Ascending aorta (tissue), 2 donors: ENCODE data around the gene RPS6KC1. TPM values are rescaled to one million over a fixed set of nuclear protein-coding genes. Genes with fewer than 3 reads are reported as not detected.

Experiments used
- DNase-seq, 2 donors: peaks; one replicate each; pipeline ENCODE4 v3.0.0-alpha.2; 2019; ENCODE audit warnings: low spot score in 2 of 2
- H3K27ac ChIP-seq, 2 donors: fragments of 200-600 bp; sonication (generic); one replicate each; pipeline ENCODE4 v1.5.1; 2016 to 2017; ENCODE audit warnings: mild to moderate bottlenecking in 1 of 2
- H3K27me3 ChIP-seq: fragments of 200-600 bp; sonication (generic); one replicate; pipeline ENCODE4 v1.5.1; 2017
- H3K36me3 ChIP-seq, 2 donors: fragments of 200-600 bp; sonication (generic); one replicate each; pipeline ENCODE4 v1.5.1; 2016
- H3K4me1 ChIP-seq, 2 donors: fragments of 200-600 bp; sonication (generic); one replicate each; pipeline ENCODE4 v1.5.1; 2016 to 2017; ENCODE audit warnings: mild to moderate bottlenecking in 1 of 2
- H3K4me3 ChIP-seq, 2 donors: fragments of 200-600 bp; sonication (generic); one replicate each; pipeline ENCODE4 v1.5.1; 2016 to 2017; ENCODE audit warnings: mild to moderate bottlenecking in 1 of 2
- H3K9me3 ChIP-seq, 2 donors: fragments of 200-600 bp; sonication (generic); one replicate each; pipeline ENCODE4 v1.5.1; 2016
- CTCF ChIP-seq, 3 experiments: fragments of 200-600 bp in 2 of 3; fragments of 450-650 bp in 1 of 3; sonication (generic) in 2 of 3; IDR thresholded peaks; one replicate each; pipeline ENCODE4 v1.5.1; 2016 to 2019; ENCODE audit warnings: antibody characterized with exemption in 3 of 3, mild to moderate bottlenecking in 1 of 3, moderate library complexity in 1 of 3
- intact Hi-C: fragments of 100-400 bp; cut with DNase I; formaldehyde crosslinking; loops from one replicate; pipeline ENCODE4 v1.15.1; 2023
- total RNA-seq: library from RNA; depleted of rRNA; stranded (reverse); fragments of >200 nt; gene quantifications from one replicate; pipeline ENCODE4 v1.1.0, GENCODE V29; 2016

RPS6KC1 gene
- total RNA-seq, 1 donor from 2014 or later = 21.0 TPM

GRCh38 chr1:213131851-213132655 lies 81.0 kb downstream of the RPS6KC1 start:
- DNase-seq = no peak
- intact Hi-C loops = loop anchor here (5.0 kb wide), 1 partner anchor 35 kb away; no protein-coding TSS in a partner anchor
- TF ChIP-seq CTCF (IDR thresholded peaks at IDR 0.05) = peak in 1 of 3 experiments; percentile 24
- H3K4me1 ChIP-seq = peaks cover 0 to 5% of the 10 kb centered on the region in 2 donors
- no peak overlapping the region for H3K27ac ChIP-seq
- H3K9me3 ChIP-seq = no peaks in the 10 kb centered on the region
- no peaks in the 10 kb centered on the region for H3K36me3 ChIP-seq
- H3K27me3 ChIP-seq = no peaks in the 10 kb centered on the region
- H3K4me3 ChIP-seq = no peak overlapping the region

- no peak overlapping the region for H3K27ac ChIP-seq
Observed at GRCh38 chr1:213135572-213135971, 84.5 kb downstream of the RPS6KC1 start.

GRCh38 chr1:213136190-213136917 lies 85.3 kb downstream of the RPS6KC1 start:
- Histone ChIP-seq H3K4me3 (no peak overlapping the region), H3K36me3 (no peaks in the 10 kb centered on the region), H3K27ac (no peak overlapping the region), H3K27me3 (no peaks in the 10 kb centered on the region), H3K4me1 (peaks cover 0 to 5% of the 10 kb centered on the region in 2 donors), H3K9me3 (no peaks in the 10 kb centered on the region)
- no peak for DNase-seq
- intact Hi-C loops = no loop called here
- no peak for TF ChIP-seq CTCF (IDR thresholded peaks at IDR 0.05)

More at GRCh38 chr1:213135572-213135971, 84.5 kb downstream of the RPS6KC1 start:
- H3K27me3 ChIP-seq = no peaks in the 10 kb centered on the region
- no peak for DNase-seq
- peaks cover 0 to 5% of the 10 kb centered on the region in 2 donors for H3K4me1 ChIP-seq
- H3K4me3 ChIP-seq = no peak overlapping the region
- no peaks in the 10 kb centered on the region for H3K36me3 ChIP-seq
- no peak for TF ChIP-seq CTCF (IDR thresholded peaks at IDR 0.05)
- intact Hi-C loops = no loop called here
- no peaks in the 10 kb centered on the region for H3K9me3 ChIP-seq

GRCh38 chr1:213138391-213138790 lies 87.3 kb downstream of the RPS6KC1 start:
- intact Hi-C loops = no loop called here
- DNase-seq = no peak
- TF ChIP-seq CTCF (IDR thresholded peaks at IDR 0.05) = no peak

GRCh38 chr1:213138892-213139291 lies 87.9 kb downstream of the RPS6KC1 start:
- no peaks in the 10 kb centered on the region for H3K9me3 ChIP-seq
- TF ChIP-seq CTCF (IDR thresholded peaks at IDR 0.05) = no peak
- no peaks in the 10 kb centered on the region for H3K27me3 ChIP-seq
- intact Hi-C loops = no loop called here
- no peaks in the 10 kb centered on the region for H3K36me3 ChIP-seq
- no peak overlapping the region for H3K27ac ChIP-seq
- H3K4me1 ChIP-seq = peaks cover 0 to 5% of the 10 kb centered on the region in 2 donors
- DNase-seq = no peak
- no peak overlapping the region for H3K4me3 ChIP-seq

More at GRCh38 chr1:213138391-213138790, 87.3 kb downstream of the RPS6KC1 start:
- Histone ChIP-seq H3K4me1 (peaks cover 0 to 5% of the 10 kb centered on the region in 2 donors), H3K27ac (no peak overlapping the region), H3K9me3 (no peaks in the 10 kb centered on the region), H3K4me3 (no peak overlapping the region), H3K36me3 (no peaks in the 10 kb centered on the region), H3K27me3 (no peaks in the 10 kb centered on the region)
